Colonic mucosa (tissue), 4 donors: ENCODE measurements around the gene PSME3IP1. TPM values are rescaled to one million over a fixed set of nuclear protein-coding genes. Genes with fewer than 3 reads are reported as not detected.
"Not testable (repeated sequence)": the region's sequence is repeated elsewhere in the genome, so short reads cannot be mapped to it uniquely, and the experiment has no call there.

ENCODE experiments used
- DNase-seq: peaks from one replicate; pipeline ENCODE4 v3.0.0-alpha.2; 2020
- H3K27ac ChIP-seq: fragments of 200-600 bp; one replicate; pipeline ENCODE4 v1.8.0; 2021
- H3K27me3 ChIP-seq: fragments of 200-600 bp; one replicate; pipeline ENCODE4 v1.8.0; 2021
- H3K36me3 ChIP-seq: fragments of 200-600 bp; one replicate; pipeline ENCODE4 v1.8.0; 2021
- H3K4me1 ChIP-seq: fragments of 200-600 bp; one replicate; pipeline ENCODE4 v1.8.0; 2021; ENCODE audit warnings: mild to moderate bottlenecking
- H3K4me3 ChIP-seq: fragments of 200-600 bp; one replicate; pipeline ENCODE4 v1.8.0; 2021
- H3K9ac ChIP-seq, 2 donors: one replicate each; pipeline ENCODE4 v1.7.0; 2013; ENCODE audit warnings: control low read depth in 2 of 2, low read depth in 2 of 2, low read length in 2 of 2
- H3K9me3 ChIP-seq: fragments of 200-600 bp; one replicate; pipeline ENCODE4 v1.8.0; 2021
- CTCF ChIP-seq: fragments of 200-600 bp; IDR thresholded peaks from one replicate; pipeline ENCODE4 v1.8.0; 2022; ENCODE audit warnings: antibody characterized with exemption, mild to moderate bottlenecking
- intact Hi-C: fragments of 100-400 bp; cut with DNase I; formaldehyde crosslinking; loops from one replicate; pipeline ENCODE4 v1.14.1; 2022
- total RNA-seq, 2 donors: library from RNA; stranded (reverse); fragmentation: NEBNext Ultra II Directional in 1 of 2; extraction: Animal tissue kit (Norgen Biotek cat#: 25700) in 1 of 2; gene quantifications; one replicate each; pipeline ENCODE4 v1.2.1, GENCODE V29; 2021
- donor health status: healthy.
- donor health status: DM: no; HTN: no; CAD: no.
- donor health status: DM: no; HTN: no; CAD: no.

Gene PSME3IP1
- total RNA-seq, 2 donors from 2014 or later, result 80.9 to 108 TPM

DNA sequence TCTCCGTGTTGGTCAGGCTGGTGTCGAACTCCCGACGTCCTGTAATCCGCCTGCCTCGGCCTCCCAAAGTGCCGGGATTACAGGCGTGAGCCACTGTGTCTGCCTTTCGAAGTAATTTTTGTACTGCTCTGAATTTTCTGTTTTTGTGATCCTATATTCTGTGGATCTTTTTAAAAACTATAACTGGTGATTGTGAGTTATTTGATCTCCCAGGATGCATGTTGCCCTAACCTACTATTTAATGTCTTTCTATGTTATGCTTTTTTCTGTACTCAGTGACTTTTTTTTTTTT lies 2.8 kb upstream of the PSME3IP1 start:
- Histone ChIP-seq H3K27me3 (no peaks in the 10 kb centered on the region), H3K9ac (no peak overlapping the region), H3K9me3 (no peaks in the 10 kb centered on the region), H3K4me1 (peaks cover 5% of the 10 kb centered on the region), H3K27ac (no peak overlapping the region), H3K4me3 (no peak overlapping the region), H3K36me3 (no peaks in the 10 kb centered on the region)
- no peak for DNase-seq
- TF ChIP-seq CTCF, result no peak
- intact Hi-C loops, result loop anchor here (10.0 kb wide), 1 partner anchor 254 kb away; the partner anchor contains the start of gene HERPUD1

DNA sequence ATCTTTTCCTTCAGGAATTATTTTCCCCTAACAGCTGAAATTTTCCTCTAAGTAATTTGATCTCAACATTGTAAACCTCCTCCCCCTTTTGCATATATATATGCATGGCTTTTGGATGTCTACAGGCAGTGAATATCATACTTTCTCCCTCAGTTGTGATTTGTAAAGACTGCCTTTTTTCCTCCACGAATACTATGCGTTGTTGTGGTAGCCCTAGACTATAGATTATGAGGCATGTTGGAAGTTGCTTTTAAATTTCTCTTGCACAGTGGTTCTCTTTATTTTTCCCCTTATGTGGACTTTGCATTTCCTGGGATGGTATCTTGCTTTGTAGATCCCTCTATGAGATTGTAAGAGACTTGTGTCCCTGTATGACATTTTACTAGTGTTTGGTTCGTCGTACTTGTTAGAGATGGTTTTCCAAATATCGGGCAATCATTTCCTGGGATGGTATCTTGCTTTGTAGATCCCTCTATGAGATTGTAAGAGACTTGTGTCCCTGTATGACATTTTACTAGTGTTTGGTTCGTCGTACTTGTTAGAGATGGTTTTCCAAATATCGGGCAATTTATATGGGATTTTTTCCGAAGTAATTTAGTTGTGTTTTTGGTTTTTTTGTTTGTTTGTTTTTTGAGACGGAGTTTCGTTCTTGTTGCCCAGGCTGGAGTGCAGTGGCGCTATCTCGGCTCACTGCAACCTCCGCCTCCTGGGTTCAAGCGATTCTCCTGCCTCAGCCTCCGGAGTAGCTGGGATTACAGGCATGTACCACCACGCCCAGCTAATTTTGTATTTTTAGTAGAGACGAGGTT lies 2.3 kb upstream of the PSME3IP1 start:
- H3K27me3 ChIP-seq, H3K36me3 ChIP-seq, H3K9me3 ChIP-seq, H3K4me1 ChIP-seq, DNase-seq: not testable (repeated sequence)
- Histone ChIP-seq H3K27ac (peak overlapping the region; percentile 93), H3K4me3 (peak overlapping the region; percentile 95), H3K9ac (peak overlapping the region in 1 of 2 donors; percentile 89)
- intact Hi-C loops, result loop anchor here (10.0 kb wide), 1 partner anchor 253 kb away; the partner anchor contains the start of gene HERPUD1

DNA sequence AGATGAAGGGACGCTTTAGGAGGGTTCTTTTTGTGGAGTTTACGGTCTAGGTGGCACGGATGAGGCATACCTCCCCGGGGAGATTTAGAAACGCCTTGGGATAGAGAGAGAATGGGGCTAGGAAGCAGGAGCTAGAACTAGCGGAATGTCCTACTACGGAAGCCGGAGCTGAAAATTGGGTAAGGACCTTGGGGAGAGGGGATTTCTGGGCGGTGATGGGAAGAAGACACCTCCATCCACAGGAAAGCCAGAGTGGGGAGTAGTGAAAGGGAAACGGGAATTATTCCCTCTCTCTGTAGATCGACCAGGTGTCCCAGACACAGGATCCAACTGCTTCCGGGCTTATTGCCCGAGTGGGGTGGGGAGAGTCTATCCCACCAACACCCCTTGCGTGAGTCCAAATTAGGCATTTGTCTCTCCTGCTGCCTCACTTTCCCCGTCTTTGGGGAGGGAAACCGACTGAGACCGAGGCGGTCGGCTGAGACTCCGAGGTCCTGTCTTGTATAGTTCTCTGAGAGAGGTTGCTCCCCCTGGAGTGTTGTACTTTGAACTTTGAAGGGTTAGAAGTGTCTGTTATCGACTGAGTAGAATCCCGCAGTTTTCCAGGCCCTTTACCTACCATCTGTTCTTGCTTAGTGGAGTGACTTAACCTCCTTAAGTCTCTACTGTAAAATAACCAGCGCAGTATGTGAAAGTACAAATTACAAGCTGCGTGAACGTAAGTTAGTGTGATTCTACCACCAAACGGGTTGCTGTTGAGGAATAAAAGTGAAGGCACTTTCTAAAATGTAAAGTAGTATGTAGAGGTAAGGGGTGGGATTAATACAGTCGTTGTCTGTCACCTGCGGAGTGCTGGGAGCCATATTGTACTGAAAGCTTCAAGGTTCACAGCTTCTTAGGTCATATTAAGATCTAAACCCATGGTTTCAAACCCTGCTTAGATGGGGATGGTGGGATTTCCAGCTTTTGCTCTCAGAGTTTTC lies 1.3 kb upstream of the PSME3IP1 start:
- Histone ChIP-seq H3K36me3 (no peaks in the 10 kb centered on the region), H3K27ac (peak overlapping the region; percentile 93), H3K9ac (peak overlapping the region; percentile 89 to 96), H3K27me3 (no peaks in the 10 kb centered on the region), H3K4me1 (peaks cover 4% of the 10 kb centered on the region), H3K9me3 (no peaks in the 10 kb centered on the region), H3K4me3 (peak overlapping the region; percentile 95)
- TF ChIP-seq CTCF, result no peak
- DNase-seq, result peak; percentile 65
- intact Hi-C loops, result loop anchor here (10.0 kb wide), 1 partner anchor 252 kb away; the partner anchor contains the start of gene HERPUD1

DNA sequence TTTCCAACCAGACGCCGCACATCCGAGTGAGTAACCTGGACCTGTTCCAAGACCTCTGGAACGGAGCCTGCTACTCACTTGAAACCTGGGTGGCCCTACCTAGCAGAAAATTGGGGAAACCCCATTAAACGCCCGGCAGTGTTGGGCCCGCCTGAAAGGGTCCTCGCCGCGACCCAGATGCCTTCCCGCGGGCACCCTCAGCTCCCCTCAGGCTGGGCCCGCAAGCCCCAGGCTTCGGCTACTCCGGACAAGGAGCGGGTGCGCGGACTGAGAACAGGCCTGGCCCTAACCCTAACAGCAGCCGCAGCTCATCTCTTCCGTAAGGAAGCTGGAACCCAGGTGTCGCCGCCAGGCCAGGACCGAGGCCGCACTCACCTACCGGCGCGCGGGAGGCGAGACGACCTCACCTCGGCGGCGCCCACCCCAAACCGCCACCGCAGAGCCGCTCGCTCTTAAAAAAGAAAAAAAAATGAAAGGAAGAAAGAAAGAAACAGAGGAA lies 344 bp downstream of the PSME3IP1 start:
- DNase-seq, result peak; percentile 52
- intact Hi-C loops, result loop anchor here (10.0 kb wide), 1 partner anchor 251 kb away; the partner anchor contains the start of gene HERPUD1
- H3K27ac ChIP-seq, result peak overlapping the region; percentile 88
- TF ChIP-seq CTCF, result no peak
- no peaks in the 10 kb centered on the region for H3K27me3 ChIP-seq
- no peaks in the 10 kb centered on the region for H3K36me3 ChIP-seq
- peak overlapping the region; percentile 95 for H3K4me3 ChIP-seq
- no peaks in the 10 kb centered on the region for H3K9me3 ChIP-seq
- H3K4me1 ChIP-seq, result peaks cover 4% of the 10 kb centered on the region
- H3K9ac ChIP-seq, result peak overlapping the region; percentile 89 to 95

DNA sequence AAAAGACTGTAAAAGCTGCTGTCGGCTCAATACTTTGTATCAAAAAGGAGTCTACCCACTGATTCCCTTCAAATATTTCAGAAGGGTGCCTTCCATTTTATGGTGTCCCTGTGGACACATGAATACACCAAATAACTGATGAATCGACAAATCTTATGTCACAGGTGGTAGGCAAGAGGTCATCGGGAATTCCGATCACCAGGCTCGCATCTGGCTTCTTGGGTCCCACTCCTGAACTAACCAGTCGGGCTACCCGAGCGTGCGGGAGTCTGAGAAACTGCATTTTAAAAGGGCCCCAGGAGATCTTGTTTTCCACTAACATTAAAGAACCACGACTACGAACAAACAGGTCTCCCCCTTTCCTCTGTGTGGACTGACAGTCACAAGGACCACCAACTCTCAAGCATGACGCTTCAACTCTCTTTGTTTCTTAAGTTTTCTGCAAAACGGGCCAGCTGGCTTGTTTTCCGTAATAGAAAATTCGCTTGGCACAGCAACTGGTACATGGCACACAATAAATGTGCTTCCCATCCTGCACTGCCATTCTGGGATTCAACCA lies 873 bp downstream of the PSME3IP1 start:
- Histone ChIP-seq H3K27ac (peak overlapping the region; percentile 88), H3K4me3 (peak overlapping the region; percentile 95), H3K36me3 (no peaks in the 10 kb centered on the region), H3K9me3 (no peaks in the 10 kb centered on the region), H3K9ac (peak overlapping the region; percentile 89 to 95), H3K27me3 (no peaks in the 10 kb centered on the region), H3K4me1 (peaks cover 4% of the 10 kb centered on the region)
- DNase-seq, result no peak
- intact Hi-C loops, result loop anchor here (10.0 kb wide), 1 partner anchor 250 kb away; the partner anchor contains the start of gene HERPUD1
- no peak for TF ChIP-seq CTCF
